NOMO-1 treated with DMSO at 0.1 percent for 48 hours (cell line): ENCODE data around the gene KLHL30.
"Not testable (repeated sequence)": the region's sequence is repeated elsewhere in the genome, so short reads cannot be mapped to it uniquely, and the experiment has no call there.

Experiments
- DNase-seq: peaks from one replicate; lab custom pipeline; 2025; ENCODE audit not compliant: unreplicated experiment; lab: John Stamatoyannopoulos, UW

KLHL30 gene

GRCh38 chr2:238101891-238102841 is 36.3 kb upstream of the KLHL30 start:
- no peak for DNase-seq

- no peak for DNase-seq
These were observed 35.6 kb upstream of the KLHL30 start for GRCh38 chr2:238102865-238103264.

GRCh38 chr2:238103465-238104225 is 34.8 kb upstream of the KLHL30 start:
- DNase-seq = no peak

- no peak for DNase-seq
These were observed 34.2 kb upstream of the KLHL30 start for GRCh38 chr2:238104226-238104690.

GRCh38 chr2:238104691-238105371 is 33.6 kb upstream of the KLHL30 start:
- no peak for DNase-seq

GRCh38 chr2:238105506-238106338 is 32.7 kb upstream of the KLHL30 start:
- DNase-seq = no peak

GRCh38 chr2:238106339-238106697 is 32.1 kb upstream of the KLHL30 start:
- DNase-seq = no peak

GRCh38 chr2:238106698-238107524 is 31.6 kb upstream of the KLHL30 start:
- peak; percentile 74 for DNase-seq

- peak; percentile 92 for DNase-seq
These were observed 30.7 kb upstream of the KLHL30 start for GRCh38 chr2:238107525-238108422.

GRCh38 chr2:238108423-238109183 is 29.9 kb upstream of the KLHL30 start:
- peak; percentile 35 for DNase-seq

GRCh38 chr2:238113611-238114010 is 24.9 kb upstream of the KLHL30 start:
- no peak for DNase-seq

- no peak for DNase-seq
These were observed 24.1 kb upstream of the KLHL30 start for GRCh38 chr2:238114331-238114841.

- DNase-seq = no peak
These were observed 23.4 kb upstream of the KLHL30 start for GRCh38 chr2:238114851-238115660.

- DNase-seq = not testable (repeated sequence)
These were observed 22.8 kb upstream of the KLHL30 start for GRCh38 chr2:238115709-238116108.

- no peak for DNase-seq
These were observed 21.9 kb upstream of the KLHL30 start for GRCh38 chr2:238116298-238117198.
